ENCODE data around the gene TMEM52.

The TMEM52 gene

GRCh38 chr1:1918901-1919303 lies at the start of gene TMEM52:
Gene TMEM52 (minus strand): TSS chr1:1919279. CDS start chr1:1919265, 14 bp downstream.
- DNase-seq: no peak

- DNase-seq: no peak
Measured at GRCh38 chr1:1967879-1968278, 48.8 kb upstream of the TMEM52 start.

- DNase-seq: no peak
Measured at GRCh38 chr1:1967151-1967550, 48.1 kb upstream of the TMEM52 start.

- no peak for DNase-seq
Measured at GRCh38 chr1:1966071-1966740, 47.1 kb upstream of the TMEM52 start.

- no peak for DNase-seq
Measured at GRCh38 chr1:1965546-1965945, 46.5 kb upstream of the TMEM52 start.

- no peak for DNase-seq
Measured at GRCh38 chr1:1964811-1965210, 45.7 kb upstream of the TMEM52 start.

- DNase-seq: no peak
Measured at GRCh38 chr1:1963570-1963969, 44.5 kb upstream of the TMEM52 start.

- DNase-seq: no peak
Measured at GRCh38 chr1:1962752-1963151, 43.7 kb upstream of the TMEM52 start.

DNA sequence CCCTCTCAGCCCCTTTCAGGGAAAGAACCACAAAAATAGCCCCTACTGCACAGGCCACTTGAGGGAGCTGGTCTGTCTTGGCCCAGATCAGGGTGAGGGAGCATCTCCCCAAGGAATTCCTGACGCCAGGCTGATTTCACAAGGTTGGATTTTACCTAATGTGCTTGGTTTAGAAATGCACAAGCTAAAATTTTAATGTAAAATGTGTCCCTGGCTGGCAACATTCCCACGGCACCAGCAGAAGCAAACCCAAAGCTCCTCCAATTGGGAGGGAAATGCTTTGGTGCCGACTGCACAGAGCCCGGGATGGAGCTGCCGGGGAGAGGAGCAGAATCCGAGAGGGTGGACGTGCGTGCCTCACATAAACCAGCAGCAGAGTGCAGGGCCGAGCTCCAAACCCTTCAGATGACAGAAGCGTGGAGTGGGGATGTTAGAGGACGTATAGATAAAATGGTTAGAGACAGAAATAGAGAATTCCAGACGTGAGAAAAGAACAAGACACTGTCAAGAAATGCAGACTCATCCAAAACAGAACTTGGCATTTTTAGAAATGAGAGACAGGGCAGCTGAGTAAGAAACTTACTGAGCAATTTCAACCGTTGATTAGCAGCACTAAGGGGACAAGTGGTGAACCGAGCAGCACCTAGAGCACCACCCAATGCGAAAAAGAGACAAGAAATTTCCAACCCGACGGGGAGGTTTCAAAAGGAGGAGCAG lies 41.6 kb upstream of the TMEM52 start:
- DNase-seq: no peak

DNA sequence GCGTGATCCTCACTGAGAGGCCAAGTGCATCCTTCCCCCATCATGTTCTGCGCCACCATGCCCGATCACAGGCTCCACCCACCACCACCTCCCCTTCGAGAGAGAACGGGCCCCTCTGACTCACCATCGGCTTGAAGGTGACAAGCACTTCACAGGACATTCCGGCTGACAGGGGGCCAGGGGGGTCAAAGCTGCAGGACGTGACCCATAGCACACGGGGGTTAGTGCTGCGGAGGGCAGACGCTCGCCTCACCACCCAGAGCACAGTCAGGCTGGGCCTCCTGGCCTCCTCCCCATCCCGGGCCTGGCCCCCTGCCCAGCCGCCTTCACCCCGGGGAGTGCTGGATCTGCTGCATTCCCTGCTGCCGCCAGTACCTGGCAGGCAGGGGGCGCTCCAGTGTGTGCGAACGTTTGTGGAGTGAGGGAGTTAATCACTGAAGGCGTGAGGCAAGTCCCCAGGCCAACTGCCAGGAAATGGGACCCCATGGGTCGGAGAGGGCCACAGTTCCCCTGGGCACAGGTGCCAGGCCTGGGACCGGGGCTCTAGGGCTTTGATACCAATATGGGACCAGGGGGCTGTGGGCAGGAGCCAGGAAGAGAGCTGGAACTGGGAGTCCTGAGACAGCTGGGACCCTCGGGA lies 40.9 kb upstream of the TMEM52 start:
- DNase-seq: peak; percentile 28

DNA sequence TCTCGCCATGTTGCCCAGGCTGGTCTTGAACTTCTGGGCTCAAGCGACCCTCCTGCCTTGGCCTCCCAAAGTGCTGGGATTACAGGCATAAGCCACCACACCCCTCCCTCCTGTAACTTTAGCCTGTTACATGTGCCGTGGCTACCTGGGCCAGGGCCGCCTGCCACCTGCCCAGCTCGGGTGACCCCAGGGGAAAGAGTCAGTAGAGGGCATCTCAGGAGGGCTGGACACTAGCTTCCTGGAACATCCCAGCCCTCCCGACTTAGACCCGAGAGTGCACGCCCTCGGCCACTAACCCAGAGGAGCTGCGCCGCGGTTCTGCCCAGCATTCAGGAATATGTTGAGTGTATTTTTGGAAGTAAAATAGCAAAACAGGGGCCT lies 40.4 kb upstream of the TMEM52 start:
- no peak for DNase-seq

DNA sequence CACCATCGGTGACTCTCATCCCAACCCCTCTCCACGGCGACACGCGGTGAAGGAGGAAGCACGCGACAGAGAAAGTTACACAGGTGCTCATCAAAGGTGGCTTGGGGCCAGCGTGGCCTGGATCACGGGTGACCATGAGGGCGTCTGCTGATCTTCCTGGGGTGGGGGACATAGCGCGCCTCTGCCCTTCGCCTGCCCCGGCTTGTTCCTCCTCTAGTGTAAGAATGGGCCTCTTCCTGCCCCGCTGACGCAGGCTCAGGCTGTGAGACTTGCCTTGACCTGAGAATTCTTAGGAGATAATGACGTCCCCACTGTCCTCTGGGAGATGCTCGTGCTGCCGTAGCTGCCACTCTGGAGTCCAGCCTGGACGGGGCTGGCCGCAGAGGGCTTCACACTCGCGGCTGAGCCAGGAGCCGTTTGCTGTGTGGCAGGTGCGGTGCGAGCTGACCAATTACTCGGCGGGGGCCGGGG lies 39.0 kb upstream of the TMEM52 start:
- DNase-seq: no peak

GRCh38 chr1:1957533-1957961 lies 38.5 kb upstream of the TMEM52 start:
- DNase-seq: no peak

DNA sequence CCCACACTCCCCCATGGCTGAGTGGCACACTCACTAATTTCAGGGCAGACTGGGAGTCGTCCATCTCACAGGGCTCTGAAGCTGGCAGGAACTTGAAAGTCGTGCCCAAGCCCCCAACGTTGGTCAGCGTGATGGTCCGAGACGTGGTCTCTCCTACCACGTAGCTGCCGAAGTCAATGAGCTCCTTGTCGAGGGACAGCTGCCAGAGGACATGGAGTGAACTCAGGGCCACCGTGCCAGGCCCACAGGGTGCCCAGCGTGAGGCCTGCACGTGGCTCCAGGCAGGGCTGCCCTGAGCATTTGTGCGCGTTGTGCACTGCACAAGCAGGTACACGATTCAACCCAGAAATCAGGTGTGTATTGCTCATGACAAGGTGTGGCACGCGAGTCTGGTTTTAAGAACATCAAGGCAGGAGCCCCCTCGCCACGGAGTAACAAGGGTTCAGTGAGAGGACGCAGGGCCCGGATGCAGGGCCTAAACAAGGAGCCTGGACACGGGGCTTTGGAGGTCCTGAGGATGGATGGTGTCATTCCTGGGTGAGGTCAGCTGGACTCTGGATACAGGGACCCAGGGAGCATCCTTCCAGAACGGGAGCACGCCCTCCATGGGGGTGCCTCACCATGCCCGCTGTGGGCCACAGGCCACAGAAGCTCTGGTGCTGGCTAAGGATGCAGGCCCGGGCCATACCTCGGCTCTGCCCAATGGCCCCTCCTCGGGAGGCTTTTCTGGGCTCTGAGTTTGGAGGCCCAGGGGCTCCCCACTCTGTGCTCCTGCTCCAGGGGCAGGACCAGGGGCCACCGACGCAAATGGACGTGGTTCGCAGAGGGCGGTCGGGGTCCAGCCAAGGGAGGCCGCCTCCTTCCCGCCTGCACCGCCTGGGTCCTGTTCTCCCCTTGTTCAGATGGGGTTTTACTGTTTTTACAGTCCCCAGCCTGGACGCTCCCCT lies 37.8 kb upstream of the TMEM52 start:
- no peak for DNase-seq

DNA sequence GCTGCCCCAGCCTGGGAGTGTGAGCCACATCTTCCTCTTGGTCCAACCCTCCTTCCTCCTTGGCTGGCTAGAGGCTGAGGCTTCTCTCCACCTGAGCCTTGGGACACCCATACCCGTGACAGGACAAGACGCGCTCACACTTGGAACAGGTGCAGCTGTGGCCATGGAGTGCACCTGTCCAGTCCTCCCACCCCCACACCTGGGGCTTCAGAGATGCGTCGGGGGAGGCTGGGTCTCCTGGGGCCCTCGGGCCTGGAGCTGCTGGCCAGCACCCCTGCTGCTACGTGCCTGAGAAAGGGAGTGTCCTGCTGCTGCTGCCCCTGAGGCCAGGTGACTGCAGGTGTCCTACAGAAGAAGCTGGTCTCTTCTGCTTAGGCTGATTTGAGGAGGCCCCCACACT lies 37.0 kb upstream of the TMEM52 start:
- no peak for DNase-seq

DNA sequence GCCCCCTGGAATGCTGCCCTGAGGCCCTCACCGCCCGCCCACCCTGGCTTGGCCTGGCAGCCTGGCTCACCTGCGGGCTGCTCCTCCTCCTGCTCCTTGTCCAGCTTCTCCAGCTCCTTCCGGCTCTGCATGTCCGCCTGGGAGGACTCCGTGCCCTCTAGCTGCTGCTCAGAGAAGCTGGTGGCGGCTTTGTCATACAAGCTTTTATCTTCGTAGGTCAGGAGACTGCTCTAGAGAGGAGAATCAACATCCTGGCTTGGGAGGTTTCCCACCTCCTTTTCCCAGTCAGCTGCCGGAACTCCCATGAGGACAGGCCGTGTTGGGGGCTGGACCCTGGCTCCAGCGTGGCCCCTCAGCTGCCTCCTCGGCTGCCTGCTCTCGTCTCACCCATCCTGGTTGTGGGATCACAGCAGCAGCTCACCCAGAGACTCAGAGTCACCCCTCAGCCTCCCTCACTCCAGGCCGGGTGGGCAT lies 36.6 kb upstream of the TMEM52 start:
- DNase-seq: no peak

- DNase-seq: no peak
Measured at GRCh38 chr1:1954831-1955441, 35.9 kb upstream of the TMEM52 start.

DNA sequence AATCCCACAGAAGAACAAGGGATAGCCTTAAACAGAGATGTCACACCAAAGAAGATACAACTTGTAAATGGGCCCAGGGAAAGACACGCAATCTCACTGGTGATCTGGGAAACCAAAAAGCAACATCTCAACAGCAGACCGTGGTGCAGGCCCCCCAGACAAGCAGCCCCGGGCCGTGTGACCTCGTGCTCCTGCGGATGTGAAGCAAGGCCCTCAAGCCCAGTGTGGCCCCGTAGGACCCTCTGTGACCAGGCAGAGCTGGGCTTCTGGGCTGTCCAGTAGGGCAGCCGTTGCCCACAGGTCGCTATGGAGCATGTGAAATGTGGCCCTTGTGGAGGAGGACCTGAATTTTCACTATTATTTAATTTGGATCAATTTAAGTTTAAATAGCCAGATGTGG lies 34.9 kb upstream of the TMEM52 start:
- DNase-seq: no peak

- no peak for DNase-seq
Measured at GRCh38 chr1:1950940-1951339, 31.9 kb upstream of the TMEM52 start.

- DNase-seq: no peak
Measured at GRCh38 chr1:1948783-1949182, 29.7 kb upstream of the TMEM52 start.

DNA sequence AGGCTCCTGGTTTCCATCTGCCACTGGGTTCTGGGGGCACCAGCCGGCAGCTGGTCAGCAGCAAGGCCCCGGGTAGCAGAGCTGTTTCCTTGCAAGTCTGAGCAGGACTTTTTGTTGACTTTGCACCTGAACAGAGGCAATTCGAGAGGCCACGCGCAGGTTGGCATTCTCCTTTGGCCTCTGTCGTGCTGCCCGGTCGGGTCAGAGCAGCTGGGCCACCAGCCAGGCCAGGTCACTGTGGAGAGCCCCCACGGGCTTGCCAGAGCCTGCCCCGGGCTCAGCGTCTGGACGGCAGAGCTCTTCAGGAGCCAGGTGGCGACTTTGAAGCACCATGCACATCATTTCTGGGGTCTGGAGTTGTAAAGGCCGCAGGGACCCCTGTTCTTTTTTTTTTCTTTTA lies 28.4 kb upstream of the TMEM52 start:
- DNase-seq: no peak

- no peak for DNase-seq
Measured at GRCh38 chr1:1946540-1946939, 27.5 kb upstream of the TMEM52 start.

Measured in activated effector memory CD4-positive, alpha-beta T cell treated with Interleukin-2 at 50 U/mL for 16 hours (primary cell).